CD14-positive monocyte (primary cell): ENCODE data around the gene DNTT. TPM values are rescaled to one million over a fixed set of nuclear protein-coding genes. Genes with fewer than 3 reads are reported as not detected.

Experiments
- DNase-seq, 3 donors: peaks; one replicate each; pipeline ENCODE4 v3.0.0-alpha.2; 2011 to 2022
- H2AFZ ChIP-seq: 2 replicates; pipeline ENCODE4 v1.6.0; 2012; ENCODE audit warnings: mild to moderate bottlenecking, low read depth, low read length, inconsistent platforms; ENCODE audit not compliant: insufficient read depth, poor library complexity, severe bottlenecking
- H3K27ac ChIP-seq, 2 donors: 1 replicate in 1 of 2; 2 replicates in 1 of 2; pipeline ENCODE4 v1.5.1; 2012 to 2013; ENCODE audit warnings: low read length in 2 of 2, control low read depth in 1 of 2, inconsistent platforms in 1 of 2, low read depth in 1 of 2, mild to moderate bottlenecking in 1 of 2
- H3K27me3 ChIP-seq, 2 donors: one replicate each; pipeline versions ENCODE4 v1.6.0 to v1.6.1; 2011 to 2013; ENCODE audit warnings: low read length in 2 of 2; ENCODE audit not compliant: control insufficient read depth in 2 of 2, insufficient read depth in 2 of 2
- H3K36me3 ChIP-seq, 2 donors: replicated peaks in 1 of 2; 1 replicate in 1 of 2; 2 replicates in 1 of 2; pipeline versions ENCODE4 v1.5.1 to v1.6.1; 2012 to 2013; ENCODE audit warnings: low read length in 2 of 2, control low read depth in 1 of 2, inconsistent platforms in 1 of 2, mild to moderate bottlenecking in 1 of 2; ENCODE audit not compliant: insufficient read depth in 2 of 2, control insufficient read depth in 1 of 2
- H3K4me1 ChIP-seq, 2 donors: 1 replicate in 1 of 2; 2 replicates in 1 of 2; pipeline versions ENCODE4 v1.5.1 to v1.6.1; 2012 to 2013; ENCODE audit warnings: low read length in 2 of 2, control low read depth in 1 of 2, inconsistent platforms in 1 of 2, mild to moderate bottlenecking in 1 of 2, moderate library complexity in 1 of 2; ENCODE audit not compliant: insufficient read depth in 2 of 2, control insufficient read depth in 1 of 2
- H3K4me2 ChIP-seq: replicated peaks from 2 replicates; pipeline ENCODE3; 2012; ENCODE audit warnings: low read length, moderate library complexity, mild to moderate bottlenecking; ENCODE audit not compliant: poor library complexity, severe bottlenecking; ENCODE audit errors: extremely low read depth
- H3K4me3 ChIP-seq, 3 experiments: fragments of 200-600 bp in 1 of 3; sonication (generic) in 1 of 3; replicated peaks in 1 of 3; 1 replicate in 2 of 3; 2 replicates in 1 of 3; pipeline ENCODE4 v1.5.1; 2011 to 2013; ENCODE audit warnings: low read length in 3 of 3, mild to moderate bottlenecking in 3 of 3, control low read depth in 2 of 3, low read depth in 2 of 3, inconsistent platforms in 1 of 3, moderate library complexity in 1 of 3
- H3K79me2 ChIP-seq: 2 replicates; pipeline ENCODE4 v1.6.0; 2012; ENCODE audit warnings: mild to moderate bottlenecking, control low read depth, inconsistent platforms, low read length, moderate library complexity; ENCODE audit not compliant: insufficient read depth
- H3K9ac ChIP-seq: 2 replicates; pipeline ENCODE4 v1.6.0; 2017; ENCODE audit warnings: low read length, mild to moderate bottlenecking; ENCODE audit not compliant: insufficient read depth, poor library complexity, severe bottlenecking
- H3K9me3 ChIP-seq, 2 donors: replicated peaks in 1 of 2; 1 replicate in 1 of 2; 2 replicates in 1 of 2; pipeline versions ENCODE4 v1.5.1 to v1.6.1; 2012 to 2013; ENCODE audit warnings: low read length in 2 of 2, control low read depth in 1 of 2; ENCODE audit not compliant: control insufficient read depth in 1 of 2, insufficient read depth in 1 of 2
- H4K20me1 ChIP-seq: 2 replicates; pipeline ENCODE4 v1.6.0; 2012; ENCODE audit warnings: mild to moderate bottlenecking, low read length, control low read depth, moderate library complexity; ENCODE audit not compliant: insufficient read depth
- H3K27ac Mint-ChIP-seq, 7 donors: one replicate each; pipeline ENCODE4 v1.8.0; 2020; ENCODE audit warnings: mild to moderate bottlenecking in 7 of 7, mixed read lengths in 7 of 7, moderate library complexity in 6 of 7, inconsistent platforms in 2 of 7
- H3K27me3 Mint-ChIP-seq, 3 donors: one replicate each; pipeline ENCODE4 v1.8.0; 2021 to 2022; ENCODE audit warnings: low read depth in 3 of 3, mild to moderate bottlenecking in 3 of 3, mixed read lengths in 3 of 3, moderate library complexity in 3 of 3, inconsistent platforms in 1 of 3
- H3K36me3 Mint-ChIP-seq, 2 donors: one replicate each; pipeline ENCODE4 v1.8.0; 2020; ENCODE audit warnings: mixed read lengths in 2 of 2, inconsistent platforms in 1 of 2, mild to moderate bottlenecking in 1 of 2
- H3K4me1 Mint-ChIP-seq: one replicate; pipeline ENCODE4 v1.8.0; 2020; ENCODE audit warnings: mild to moderate bottlenecking, mixed read lengths
- H3K4me3 Mint-ChIP-seq, 2 donors: one replicate each; pipeline ENCODE4 v1.8.0; 2020; ENCODE audit warnings: mild to moderate bottlenecking in 2 of 2, mixed read lengths in 2 of 2, moderate library complexity in 1 of 2
- H3K9me3 Mint-ChIP-seq, 7 donors: one replicate each; pipeline ENCODE4 v1.8.0; 2020 to 2022; ENCODE audit warnings: mixed read lengths in 7 of 7, mild to moderate bottlenecking in 6 of 7, moderate library complexity in 6 of 7, inconsistent platforms in 2 of 7
- CTCF ChIP-seq: fragments of 200-600 bp; IDR thresholded peaks from one replicate; pipeline ENCODE4 v1.8.0; 2022; ENCODE audit warnings: antibody characterized with exemption, mild to moderate bottlenecking
- WGBS: methylation state at CpG from one replicate; pipeline ENCODE4 v1.1.5; 2013; ENCODE audit warnings: missing lambda C conversion rate; ENCODE audit not compliant: insufficient coverage; 5-methylcytosine and 5-hydroxymethylcytosine counted together
- intact Hi-C, 2 donors: fragments of 100-400 bp; cut with micrococcal nuclease; formaldehyde crosslinking; loops; one replicate each; pipeline versions ENCODE4 v1.15.0 to v1.15.1; 2023
- polyA plus RNA-seq, 3 donors: library from polyadenylated mRNA; depleted of rRNA in 1 of 3; unstranded in 2 of 3; stranded (reverse) in 1 of 3; fragments of 300-500 nt in 2 of 3; fragments of >200 nt in 1 of 3; fragmentation: Illumina TruSeq in 2 of 3; gene quantifications; 1 replicate in 2 of 3; 2 replicates in 1 of 3; pipeline ENCODE4 v1.2.3, GENCODE V29; 2012 to 2021

The DNTT gene
- polyA plus RNA-seq, 3 donors: not detected

- no peaks in the 10 kb centered on the region for H3K4me1 Mint-ChIP-seq
- WGBS: 100% methylated on average over 1 of the region's 3 CpGs
These were observed 61.3 kb downstream of the DNTT start for GRCh38 chr10:96365571-96365970.

GRCh38 chr10:96366508-96366907 lies 62.3 kb downstream of the DNTT start:
- Mint-ChIP-seq H3K36me3 (no peaks in the 10 kb centered on the region), H3K9me3 (no peaks in the 10 kb centered on the region), H3K27ac (no peak overlapping the region), H3K4me1 (no peaks in the 10 kb centered on the region), H3K4me3 (no peak overlapping the region), H3K27me3 (peaks cover 0 to 5% (median 0%) of the 10 kb centered on the region in 3 donors)
- no peaks in the 10 kb centered on the region for H3K79me2 ChIP-seq
- H4K20me1 ChIP-seq: no peaks in the 10 kb centered on the region
- H3K4me2 ChIP-seq: no peak overlapping the region
- no peak overlapping the region for H3K9ac ChIP-seq
- no peaks in the 10 kb centered on the region for H3K36me3 ChIP-seq
- no CpG with 5 or more reads among the region's 3 CpGs for WGBS
- no peaks in the 10 kb centered on the region for H3K27me3 ChIP-seq
- no peaks in the 10 kb centered on the region for H3K4me1 ChIP-seq
- no peaks in the 10 kb centered on the region for H3K9me3 ChIP-seq
- TF ChIP-seq CTCF: no peak
- no peak for DNase-seq
- intact Hi-C loops: no loop called here
- H2AFZ ChIP-seq: no peak overlapping the region
- H3K4me3 ChIP-seq: no peak overlapping the region
- H3K27ac ChIP-seq: no peak overlapping the region

More at GRCh38 chr10:96365571-96365970, 61.3 kb downstream of the DNTT start:
- no peak for DNase-seq
- H4K20me1 ChIP-seq: no peaks in the 10 kb centered on the region
- TF ChIP-seq CTCF: no peak
- H3K79me2 ChIP-seq: no peaks in the 10 kb centered on the region
- H3K36me3 ChIP-seq: no peaks in the 10 kb centered on the region
- H3K27me3 ChIP-seq: no peaks in the 10 kb centered on the region
- H3K36me3 Mint-ChIP-seq: no peaks in the 10 kb centered on the region
- no peaks in the 10 kb centered on the region for H3K9me3 Mint-ChIP-seq
- H2AFZ ChIP-seq: no peak overlapping the region
- no peaks in the 10 kb centered on the region for H3K9me3 ChIP-seq
- intact Hi-C loops: no loop called here
- H3K4me3 ChIP-seq: no peak overlapping the region
- no peak overlapping the region for H3K27ac ChIP-seq
- H3K4me2 ChIP-seq: no peak overlapping the region
- H3K4me1 ChIP-seq: no peaks in the 10 kb centered on the region
- H3K27me3 Mint-ChIP-seq: peaks cover 0 to 4% (median 0%) of the 10 kb centered on the region in 3 donors
- H3K27ac Mint-ChIP-seq: no peak overlapping the region
- no peak overlapping the region for H3K9ac ChIP-seq
- no peak overlapping the region for H3K4me3 Mint-ChIP-seq
